Psoas muscle (tissue), 8 donors: ENCODE data around the gene DCTN2. TPM values are rescaled to one million over a fixed set of nuclear protein-coding genes. Genes with fewer than 3 reads are reported as not detected.
"Not testable (repeated sequence)": the region's sequence is repeated elsewhere in the genome, so short reads cannot be mapped to it uniquely, and the experiment has no call there.

Source experiments
- ATAC-seq, 4 donors: fragments of 200-7000 bp; cut with Tn5 transposase; one replicate each; pipeline ENCODE4 v1.9.1; 2020; ENCODE audit warnings: moderate library complexity in 3 of 4, mild to moderate bottlenecking in 2 of 4
- DNase-seq, 2 donors: peaks; one replicate each; pipeline ENCODE4 v3.0.0-alpha.2; 2020
- H3K27ac ChIP-seq: fragments of 200-600 bp; one replicate; pipeline ENCODE4 v1.8.0; 2022
- H3K27me3 ChIP-seq, 3 donors: fragments of 200-600 bp in 1 of 3; one replicate each; pipeline versions ENCODE4 v1.6.1 to v1.8.0; 2013 to 2022; ENCODE audit warnings: low read length in 2 of 3, mild to moderate bottlenecking in 2 of 3, moderate library complexity in 1 of 3; ENCODE audit not compliant: insufficient read depth in 3 of 3
- H3K36me3 ChIP-seq, 2 donors: fragments of 200-600 bp in 1 of 2; one replicate each; pipeline versions ENCODE4 v1.6.1 to v1.8.0; 2013 to 2022; ENCODE audit warnings: low read depth in 1 of 2, mild to moderate bottlenecking in 1 of 2, moderate library complexity in 1 of 2; ENCODE audit not compliant: insufficient read depth in 1 of 2
- H3K4me1 ChIP-seq: fragments of 200-600 bp; one replicate; pipeline ENCODE4 v1.8.0; 2022
- H3K4me3 ChIP-seq: fragments of 200-600 bp; one replicate; pipeline ENCODE4 v1.8.0; 2022; ENCODE audit warnings: mild to moderate bottlenecking
- H3K9me3 ChIP-seq: fragments of 200-600 bp; one replicate; pipeline ENCODE4 v1.8.0; 2022
- CTCF ChIP-seq: fragments of 200-600 bp; IDR thresholded peaks from one replicate; pipeline ENCODE4 v1.8.0; 2022; ENCODE audit warnings: antibody characterized with exemption
- WGBS, 3 donors: extraction: QIAGEN DNeasy Blood & Tissue Kit; methylation state at CpG; one replicate each; pipeline versions ENCODE4 v1.1.6 to v1.1.7; 2013; 5-methylcytosine and 5-hydroxymethylcytosine counted together
- intact Hi-C, 2 donors: fragments of 100-400 bp; cut with DNase I; formaldehyde crosslinking; loops; one replicate each; pipeline versions ENCODE4 v1.11.0 to v1.14.2; 2022
- polyA plus RNA-seq, 3 donors: library from polyadenylated mRNA; stranded (reverse); fragments of 200-250 nt; gene quantifications; one replicate each; pipeline ENCODE4 v1.2.3, GENCODE V29; 2013
- total RNA-seq, 4 donors: library from RNA; stranded (reverse); fragmentation: NEBNext Ultra II Directional in 2 of 4; extraction: Animal tissue kit (Norgen Biotek cat#: 25700) in 2 of 4; gene quantifications; one replicate each; pipeline versions ENCODE4 v1.2.1 to v1.2.4, GENCODE V29; 2021 to 2023
- donor health status: healthy with polysubstance abuse.
- donor health status: DM: no; HTN: no; CAD: no; lungs with moderate emphysema.
- donor health status: Bipolar disorder and iron deficiency.
- donor health status: healthy.
- donor health status: DM: yes; HTN: yes; CAD: no.
- donor health status: DM: no; HTN: no; CAD: no.
- donor health status: DM: no; HTN: no; CAD: no.
- donor health status: DM: yes; HTN: yes; CAD: no.

The DCTN2 gene
- total and polyA plus RNA-seq, 7 donors, result 91.0 to 165 (median 108) TPM

GRCh38 chr12:57516617-57517153 lies 30.3 kb downstream of the DCTN2 start:
- ATAC-seq (no peak), DNase-seq (no peak)
- 81 to 85% (median 82%) methylated on average over 11 of the region's 11 CpGs for WGBS, 3 donors
- Histone ChIP-seq H3K27me3 (no peaks in the 10 kb centered on the region), H3K9me3 (no peaks in the 10 kb centered on the region), H3K4me1 (peaks cover 35% of the 10 kb centered on the region), H3K27ac (peak overlapping the region; percentile 100), H3K4me3 (no peak overlapping the region), H3K36me3 (peaks cover 15 to 64% of the 10 kb centered on the region in 2 donors)
- intact Hi-C loops, result no loop called here
- TF ChIP-seq CTCF, result no peak

GRCh38 chr12:57515934-57516541 lies 31.0 kb downstream of the DCTN2 start:
- H3K27me3 ChIP-seq, result no peaks in the 10 kb centered on the region
- 76 to 86% (median 79%) methylated on average over 11 of the region's 11 CpGs for WGBS, 3 donors
- peak overlapping the region; percentile 100 for H3K27ac ChIP-seq
- no peaks in the 10 kb centered on the region for H3K9me3 ChIP-seq
- ATAC-seq, result no peak
- intact Hi-C loops, result no loop called here
- no peak for TF ChIP-seq CTCF
- H3K4me3 ChIP-seq, result no peak overlapping the region
- peaks cover 15 to 71% of the 10 kb centered on the region in 2 donors for H3K36me3 ChIP-seq
- DNase-seq, result no peak
- peaks cover 28% of the 10 kb centered on the region for H3K4me1 ChIP-seq

GRCh38 chr12:57515408-57515933 lies 31.5 kb downstream of the DCTN2 start:
- intact Hi-C loops, result no loop called here
- Histone ChIP-seq H3K36me3 (peaks cover 15 to 77% of the 10 kb centered on the region in 2 donors), H3K4me3 (no peak overlapping the region), H3K9me3 (no peaks in the 10 kb centered on the region), H3K27ac (peak overlapping the region; percentile 46), H3K27me3 (no peaks in the 10 kb centered on the region), H3K4me1 (peaks cover 25% of the 10 kb centered on the region)
- no peak for TF ChIP-seq CTCF
- DNase-seq, result no peak
- 58 to 77% (median 68%) methylated on average over 3 of the region's 3 CpGs for WGBS, 3 donors
- no peak for ATAC-seq

- no peak for TF ChIP-seq CTCF
- DNase-seq (no peak), ATAC-seq (no peak)
- intact Hi-C loops, result no loop called here
- no peak overlapping the region for H3K4me3 ChIP-seq
- H3K4me1 ChIP-seq, result peaks cover 25% of the 10 kb centered on the region
- no peaks in the 10 kb centered on the region for H3K9me3 ChIP-seq
- peak overlapping the region; percentile 46 for H3K27ac ChIP-seq
- 74 to 86% (median 74%) methylated on average over 9 of the region's 9 CpGs for WGBS, 3 donors
- H3K27me3 ChIP-seq, result no peaks in the 10 kb centered on the region
- H3K36me3 ChIP-seq, result peaks cover 16 to 83% of the 10 kb centered on the region in 2 donors
Measured at GRCh38 chr12:57514720-57515407, 32.1 kb downstream of the DCTN2 start.

- H3K27me3 ChIP-seq, intact Hi-C loops: not testable (repeated sequence)
Measured at GRCh38 chr12:57514246-57514645, 32.7 kb downstream of the DCTN2 start.

GRCh38 chr12:57513677-57514076 lies 33.3 kb downstream of the DCTN2 start:
- H3K9me3 ChIP-seq, DNase-seq, H3K27me3 ChIP-seq, H3K27ac ChIP-seq, intact Hi-C loops, H3K4me3 ChIP-seq, ATAC-seq: not testable (repeated sequence)
- Histone ChIP-seq H3K4me1 (peaks cover 18% of the 10 kb centered on the region), H3K36me3 (peaks cover 18 to 94% of the 10 kb centered on the region in 2 donors)
- WGBS, 3 donors, result 92 to 96% (median 95%) methylated on average over 6 of the region's 6 CpGs

More at GRCh38 chr12:57514246-57514645, 32.7 kb downstream of the DCTN2 start:
- not testable (repeated sequence) for H3K9me3 ChIP-seq, ATAC-seq, H3K4me3 ChIP-seq, DNase-seq
- WGBS, 3 donors, result 90 to 92% (median 91%) methylated on average over 8 to 9 of the region's 9 CpGs
- H3K27ac ChIP-seq, result peak overlapping the region; percentile 46
- peaks cover 23% of the 10 kb centered on the region for H3K4me1 ChIP-seq
- peaks cover 18 to 89% of the 10 kb centered on the region in 2 donors for H3K36me3 ChIP-seq
